ENCODE measurements around the gene SYTL3.
"Not testable (repeated sequence)": the region's sequence is repeated elsewhere in the genome, so short reads cannot be mapped to it uniquely, and the experiment has no call there.

SYTL3 gene

GRCh38 chr6:158789115-158789917, 139.5 kb downstream of the SYTL3 start:
- DNase-seq (ENCODE audit: low read depth, low spot score): no peak
- Histone ChIP-seq H3K9me3 (ENCODE audit: insufficient read depth, low read length) (no peaks in the 10 kb centered on the region), H3K36me3 (ENCODE audit: insufficient read depth, insufficient read length, low read length) (peaks cover 72% of the 10 kb centered on the region), H3K9ac (ENCODE audit: insufficient read length, low read depth) (no peak overlapping the region), H3K27me3 (ENCODE audit: insufficient read depth, insufficient read length) (no peaks in the 10 kb centered on the region), H3K4me1 (ENCODE audit: insufficient read depth, insufficient read length) (peaks cover 7% of the 10 kb centered on the region), H3K4me3 (ENCODE audit: insufficient read length, low read depth) (no peak overlapping the region)
- no peak for TF ChIP-seq SUZ12 (IDR thresholded peaks at IDR 0.05; ENCODE audit: extremely low read depth, insufficient read depth, insufficient read length)
- no peak for TF ChIP-seq YY1 (IDR thresholded peaks at IDR 0.05; ENCODE audit: insufficient read depth, insufficient read length)
- TF ChIP-seq ZNF274 (IDR thresholded peaks at IDR 0.05; ENCODE audit: low read depth, low read length): no peak

GRCh38 chr6:158791274-158791855, 141.5 kb downstream of the SYTL3 start:
- H3K36me3 ChIP-seq (ENCODE audit: insufficient read depth, insufficient read length, low read length): peaks cover 67% of the 10 kb centered on the region
- no peak overlapping the region for H3K9ac ChIP-seq (ENCODE audit: insufficient read length, low read depth)
- DNase-seq (ENCODE audit: low read depth, low spot score): no peak
- no peak for TF ChIP-seq ZNF274 (IDR thresholded peaks at IDR 0.05; ENCODE audit: low read depth, low read length)
- no peak for TF ChIP-seq YY1 (IDR thresholded peaks at IDR 0.05; ENCODE audit: insufficient read depth, insufficient read length)
- TF ChIP-seq SUZ12 (IDR thresholded peaks at IDR 0.05; ENCODE audit: extremely low read depth, insufficient read depth, insufficient read length): no peak
- H3K9me3 ChIP-seq (ENCODE audit: insufficient read depth, low read length): no peaks in the 10 kb centered on the region
- no peak overlapping the region for H3K4me3 ChIP-seq (ENCODE audit: insufficient read length, low read depth)
- H3K27me3 ChIP-seq (ENCODE audit: insufficient read depth, insufficient read length): no peaks in the 10 kb centered on the region
- H3K4me1 ChIP-seq (ENCODE audit: insufficient read depth, insufficient read length): peaks cover 2% of the 10 kb centered on the region

GRCh38 chr6:158792505-158792904, 142.7 kb downstream of the SYTL3 start:
- H3K4me1 ChIP-seq (ENCODE audit: insufficient read depth, insufficient read length); DNase-seq (ENCODE audit: low read depth, low spot score); H3K27me3 ChIP-seq (ENCODE audit: insufficient read depth, insufficient read length); H3K4me3 ChIP-seq (ENCODE audit: insufficient read length, low read depth); H3K9ac ChIP-seq (ENCODE audit: insufficient read length, low read depth); H3K9me3 ChIP-seq (ENCODE audit: insufficient read depth, low read length): not testable (repeated sequence)
- H3K36me3 ChIP-seq (ENCODE audit: insufficient read depth, insufficient read length, low read length): peaks cover 65% of the 10 kb centered on the region

GRCh38 chr6:158793432-158793831, 143.6 kb downstream of the SYTL3 start:
- Histone ChIP-seq H3K27me3 (ENCODE audit: insufficient read depth, insufficient read length) (no peaks in the 10 kb centered on the region), H3K9ac (ENCODE audit: insufficient read length, low read depth) (no peak overlapping the region), H3K4me3 (ENCODE audit: insufficient read length, low read depth) (no peak overlapping the region), H3K36me3 (ENCODE audit: insufficient read depth, insufficient read length, low read length) (peaks cover 63% of the 10 kb centered on the region), H3K4me1 (ENCODE audit: insufficient read depth, insufficient read length) (peaks cover 2% of the 10 kb centered on the region), H3K9me3 (ENCODE audit: insufficient read depth, low read length) (no peaks in the 10 kb centered on the region)
- TF ChIP-seq SUZ12 (IDR thresholded peaks at IDR 0.05; ENCODE audit: extremely low read depth, insufficient read depth, insufficient read length) (no peak), ZNF274 (IDR thresholded peaks at IDR 0.05; ENCODE audit: low read depth, low read length) (no peak), YY1 (IDR thresholded peaks at IDR 0.05; ENCODE audit: insufficient read depth, insufficient read length) (no peak)
- peak; percentile 42 for DNase-seq (ENCODE audit: low read depth, low spot score)

- Histone ChIP-seq H3K4me3 (ENCODE audit: insufficient read length, low read depth) (no peak overlapping the region), H3K9ac (ENCODE audit: insufficient read length, low read depth) (no peak overlapping the region), H3K27me3 (ENCODE audit: insufficient read depth, insufficient read length) (no peaks in the 10 kb centered on the region), H3K9me3 (ENCODE audit: insufficient read depth, low read length) (no peaks in the 10 kb centered on the region), H3K36me3 (ENCODE audit: insufficient read depth, insufficient read length, low read length) (peaks cover 50% of the 10 kb centered on the region), H3K4me1 (ENCODE audit: insufficient read depth, insufficient read length) (peaks cover 2% of the 10 kb centered on the region)
- TF ChIP-seq ZNF274 (IDR thresholded peaks at IDR 0.05; ENCODE audit: low read depth, low read length): no peak
- no peak for TF ChIP-seq SUZ12 (IDR thresholded peaks at IDR 0.05; ENCODE audit: extremely low read depth, insufficient read depth, insufficient read length)
- no peak for TF ChIP-seq YY1 (IDR thresholded peaks at IDR 0.05; ENCODE audit: insufficient read depth, insufficient read length)
- DNase-seq (ENCODE audit: low read depth, low spot score): no peak
Observed at GRCh38 chr6:158795516-158795915, 145.7 kb downstream of the SYTL3 start.

GRCh38 chr6:158796353-158796752, 146.5 kb downstream of the SYTL3 start:
- peaks cover 2% of the 10 kb centered on the region for H3K4me1 ChIP-seq (ENCODE audit: insufficient read depth, insufficient read length)
- H3K9ac ChIP-seq (ENCODE audit: insufficient read length, low read depth): no peak overlapping the region
- H3K27me3 ChIP-seq (ENCODE audit: insufficient read depth, insufficient read length): no peaks in the 10 kb centered on the region
- no peaks in the 10 kb centered on the region for H3K9me3 ChIP-seq (ENCODE audit: insufficient read depth, low read length)
- TF ChIP-seq YY1 (IDR thresholded peaks at IDR 0.05; ENCODE audit: insufficient read depth, insufficient read length) (no peak), SUZ12 (IDR thresholded peaks at IDR 0.05; ENCODE audit: extremely low read depth, insufficient read depth, insufficient read length) (no peak), ZNF274 (IDR thresholded peaks at IDR 0.05; ENCODE audit: low read depth, low read length) (no peak)
- no peak for DNase-seq (ENCODE audit: low read depth, low spot score)
- no peak overlapping the region for H3K4me3 ChIP-seq (ENCODE audit: insufficient read length, low read depth)
- peaks cover 49% of the 10 kb centered on the region for H3K36me3 ChIP-seq (ENCODE audit: insufficient read depth, insufficient read length, low read length)

- TF ChIP-seq ZNF274 (IDR thresholded peaks at IDR 0.05; ENCODE audit: low read depth, low read length) (no peak), YY1 (IDR thresholded peaks at IDR 0.05; ENCODE audit: insufficient read depth, insufficient read length) (no peak), SUZ12 (IDR thresholded peaks at IDR 0.05; ENCODE audit: extremely low read depth, insufficient read depth, insufficient read length) (no peak)
- DNase-seq (ENCODE audit: low read depth, low spot score): no peak
- H3K27me3 ChIP-seq (ENCODE audit: insufficient read depth, insufficient read length): no peaks in the 10 kb centered on the region
- no peak overlapping the region for H3K9ac ChIP-seq (ENCODE audit: insufficient read length, low read depth)
- H3K9me3 ChIP-seq (ENCODE audit: insufficient read depth, low read length): no peaks in the 10 kb centered on the region
- H3K4me3 ChIP-seq (ENCODE audit: insufficient read length, low read depth): no peak overlapping the region
- H3K4me1 ChIP-seq (ENCODE audit: insufficient read depth, insufficient read length): peaks cover 2% of the 10 kb centered on the region
- H3K36me3 ChIP-seq (ENCODE audit: insufficient read depth, insufficient read length, low read length): peaks cover 51% of the 10 kb centered on the region
Observed at GRCh38 chr6:158797331-158798310, 147.8 kb downstream of the SYTL3 start.

All from NT2/D1 (cell line).